Spleen (tissue), 11 donors: Measurements from ENCODE around the gene SCNN1A. TPM values are rescaled to one million over a fixed set of nuclear protein-coding genes. Genes with fewer than 3 reads are reported as not detected.

ENCODE experiments used
- DNase-seq: peaks from one replicate; pipeline ENCODE4 v3.0.0-alpha.2; 2020
- H3K27ac ChIP-seq, 8 donors: fragments of 200-600 bp; sonication (generic) in 7 of 8; 1 replicate in 4 of 8; 2 replicates in 4 of 8; pipeline versions ENCODE4 v1.5.0 to v1.8.0; 2016 to 2021; ENCODE audit warnings: inconsistent platforms in 4 of 8, mild to moderate bottlenecking in 4 of 8, moderate library complexity in 1 of 8
- H3K27me3 ChIP-seq, 7 donors: fragments of 200-600 bp; sonication (generic) in 6 of 7; replicated peaks in 1 of 7; 1 replicate in 4 of 7; 2 replicates in 3 of 7; pipeline versions ENCODE4 v1.5.0 to v1.8.0; 2016 to 2021; ENCODE audit warnings: inconsistent platforms in 3 of 7, mild to moderate bottlenecking in 1 of 7
- H3K36me3 ChIP-seq, 6 donors: fragments of 200-600 bp; sonication (generic) in 5 of 6; 1 replicate in 4 of 6; 2 replicates in 2 of 6; pipeline versions ENCODE4 v1.5.0 to v1.8.0; 2016 to 2021; ENCODE audit warnings: inconsistent platforms in 2 of 6
- H3K4me1 ChIP-seq, 6 donors: fragments of 200-600 bp; sonication (generic) in 5 of 6; 1 replicate in 3 of 6; 2 replicates in 3 of 6; pipeline versions ENCODE4 v1.5.0 to v1.8.0; 2016 to 2021; ENCODE audit warnings: inconsistent platforms in 3 of 6
- H3K4me3 ChIP-seq, 8 donors: fragments of 200-600 bp; sonication (generic) in 7 of 8; 1 replicate in 4 of 8; 2 replicates in 4 of 8; pipeline versions ENCODE4 v1.5.0 to v1.8.0; 2016 to 2021; ENCODE audit warnings: inconsistent platforms in 4 of 8, mild to moderate bottlenecking in 4 of 8, moderate library complexity in 2 of 8
- H3K9me3 ChIP-seq, 8 donors: fragments of 200-600 bp; sonication (generic) in 7 of 8; 1 replicate in 4 of 8; 2 replicates in 4 of 8; pipeline versions ENCODE4 v1.5.0 to v1.8.0; 2016 to 2021; ENCODE audit warnings: inconsistent platforms in 4 of 8
- CTCF ChIP-seq, 11 experiments: fragments of 200-600 bp in 7 of 11; fragments of 450-650 bp in 4 of 11; sonication (generic) in 4 of 11; IDR thresholded peaks in 8 of 11; conservative IDR thresholded peaks in 3 of 11; 1 replicate in 7 of 11; 2 replicates in 4 of 11; pipeline versions ENCODE4 v1.4.0 to v1.8.0; 2016 to 2021; ENCODE audit warnings: antibody characterized with exemption in 11 of 11, inconsistent platforms in 4 of 11, mild to moderate bottlenecking in 1 of 11
- POLR2A ChIP-seq, 3 donors: fragments of 450-650 bp; IDR thresholded peaks; one replicate each; pipeline ENCODE4 v1.5.1; 2017; ENCODE audit warnings: antibody characterized with exemption in 3 of 3, mild to moderate bottlenecking in 1 of 3
- POLR2AphosphoS5 ChIP-seq, 3 donors: sonication (generic); formaldehyde crosslinking; IDR thresholded peaks; one replicate each; pipeline ENCODE4 v1.5.1; 2017; ENCODE audit warnings: antibody characterized with exemption in 3 of 3
- WGBS, 5 donors: extraction: QIAGEN DNeasy Blood & Tissue Kit in 3 of 5; methylation state at CpG; one replicate each; pipeline versions ENCODE4 v1.1.5 to v1.1.7; 2013 to 2018; 5-methylcytosine and 5-hydroxymethylcytosine counted together
- intact Hi-C: fragments of 100-400 bp; cut with DNase I; formaldehyde crosslinking; loops from one replicate; pipeline ENCODE4 v1.15.0; 2023; ENCODE audit warnings: low total_unique reads
- polyA plus RNA-seq, 3 donors: library from polyadenylated mRNA; stranded (reverse); fragments of 200-250 nt; gene quantifications; one replicate each; pipeline ENCODE4 v1.2.1, GENCODE V29; 2013
- total RNA-seq, 7 donors: library from RNA; depleted of rRNA in 3 of 7; stranded (reverse); fragments of >200 nt in 3 of 7; fragmentation: NEBNext Ultra II Directional in 4 of 7; extraction: Animal tissue kit (Norgen Biotek cat#: 25700) in 4 of 7; gene quantifications; one replicate each; pipeline versions ENCODE4 v1.1.0 to v1.2.1, GENCODE V29; 2016 to 2021
- donor health status: healthy with polysubstance abuse.
- donor health status: DM: no; HTN: no; CAD: no; lungs with moderate emphysema.
- donor health status: DM: no; HTN: no; CAD: no.
- donor health status: Bipolar disorder and iron deficiency.
- donor health status: healthy.
- donor health status: DM: no; HTN: no; CAD: no.
- donor health status: DM: yes; HTN: yes; CAD: no.

Gene SCNN1A
- total and polyA plus RNA-seq, 10 donors, result 0.17 to 8.6 (median 1.4) TPM

GRCh38 chr12:6362403-6362802 lies 13.0 kb downstream of the SCNN1A start:
- peaks cover 15 to 71% (median 37%) of the 10 kb centered on the region in 6 donors for H3K4me1 ChIP-seq

GRCh38 chr12:6361834-6362233 lies 13.5 kb downstream of the SCNN1A start:
- Histone ChIP-seq H3K36me3 (no peaks in the 10 kb centered on the region), H3K4me3 (no peak overlapping the region), H3K27ac (peak overlapping the region in 6 of 8 donors; percentile 2 to 97 (median 52)), H3K9me3 (no peaks in the 10 kb centered on the region), H3K27me3 (peaks cover 0 to 22% (median 0%) of the 10 kb centered on the region in 7 donors), H3K4me1 (peaks cover 14 to 66% (median 34%) of the 10 kb centered on the region in 6 donors)
- intact Hi-C loops, result no loop called here
- TF ChIP-seq POLR2AphosphoS5 (IDR thresholded peaks at IDR 0.05) (peak; percentile 9 to 67 (median 43)), POLR2A (IDR thresholded peaks at IDR 0.05) (no peak)
- WGBS, 5 donors, result 59 to 76% (median 70%) methylated on average over 14 of the region's 14 CpGs
- peak; percentile 79 for DNase-seq

More at GRCh38 chr12:6362403-6362802, 13.0 kb downstream of the SCNN1A start:
- Histone ChIP-seq H3K27me3 (peaks cover 0 to 21% (median 0%) of the 10 kb centered on the region in 7 donors), H3K36me3 (no peaks in the 10 kb centered on the region), H3K9me3 (no peaks in the 10 kb centered on the region), H3K4me3 (no peak overlapping the region), H3K27ac (peak overlapping the region in 5 of 8 donors; percentile 57 to 97 (median 89))
- intact Hi-C loops, result no loop called here
- TF ChIP-seq POLR2AphosphoS5 (IDR thresholded peaks at IDR 0.05) (no peak), CTCF (IDR thresholded peaks at IDR 0.05 in 8 of 11, conservative IDR thresholded peaks at IDR 0.05 in 3 of 11) (no peak), POLR2A (IDR thresholded peaks at IDR 0.05) (no peak)
- 64 to 90% (median 75%) methylated on average over 3 of the region's 3 CpGs for WGBS, 5 donors
- DNase-seq, result no peak

GRCh38 chr12:6360578-6361490 lies 14.5 kb downstream of the SCNN1A start:
- peaks cover 0 to 29% (median 0%) of the 10 kb centered on the region in 7 donors for H3K27me3 ChIP-seq
- intact Hi-C loops, result no loop called here
- no peak for TF ChIP-seq CTCF (IDR thresholded peaks at IDR 0.05 in 8 of 11, conservative IDR thresholded peaks at IDR 0.05 in 3 of 11)
- TF ChIP-seq POLR2A (IDR thresholded peaks at IDR 0.05), result no peak
- no peak for TF ChIP-seq POLR2AphosphoS5 (IDR thresholded peaks at IDR 0.05)
- no peak overlapping the region for H3K4me3 ChIP-seq
- H3K36me3 ChIP-seq, result no peaks in the 10 kb centered on the region
- DNase-seq, result peak; percentile 44
- H3K9me3 ChIP-seq, result no peaks in the 10 kb centered on the region
- 69 to 75% (median 73%) methylated on average over 10 to 11 of the region's 11 CpGs for WGBS, 5 donors
- peaks cover 14 to 76% (median 38%) of the 10 kb centered on the region in 6 donors for H3K4me1 ChIP-seq
- H3K27ac ChIP-seq, result peak overlapping the region in 5 of 8 donors; percentile 45 to 97 (median 57)

- Histone ChIP-seq H3K4me1 (peaks cover 14 to 83% (median 43%) of the 10 kb centered on the region in 6 donors), H3K27ac (peak overlapping the region in 2 of 8 donors; percentile 34 to 56), H3K9me3 (no peaks in the 10 kb centered on the region)
Measured at GRCh38 chr12:6360080-6360571, 15.2 kb downstream of the SCNN1A start.

More at GRCh38 chr12:6360080-6360571, 15.2 kb downstream of the SCNN1A start:
- peaks cover 0 to 36% (median 0%) of the 10 kb centered on the region in 7 donors for H3K27me3 ChIP-seq
- WGBS, 5 donors, result 71 to 83% (median 76%) methylated on average over 7 of the region's 7 CpGs
- intact Hi-C loops, result no loop called here
- no peaks in the 10 kb centered on the region for H3K36me3 ChIP-seq
- H3K4me3 ChIP-seq, result no peak overlapping the region
- TF ChIP-seq POLR2AphosphoS5 (IDR thresholded peaks at IDR 0.05) (no peak), POLR2A (IDR thresholded peaks at IDR 0.05) (no peak), CTCF (IDR thresholded peaks at IDR 0.05 in 8 of 11, conservative IDR thresholded peaks at IDR 0.05 in 3 of 11) (no peak)
- no peak for DNase-seq
